ENCODE results near the gene TMEM222. TPM values are rescaled to one million over a fixed set of nuclear protein-coding genes. Genes with fewer than 3 reads are reported as not detected.
A peak's percentile ranks its signal among the peaks of the same experiment; 100 is the strongest.

Gene TMEM222
- total RNA-seq, 1 experiment from 2014 or later: 57.4 TPM

- H3K27ac ChIP-seq (ENCODE audit: low read length): peak overlapping the region; percentile 90
- intact Hi-C loops (cut with micrococcal nuclease): loop anchor here (1.0 kb wide), 1 partner anchor 93 kb away; the partner anchor contains the start of gene GPR3
- H3K36me3 ChIP-seq (ENCODE audit: low read depth, low read length): peaks cover 8% of the 10 kb centered on the region; the same call in 1 of the 2 replicates
- TF ChIP-seq EZH2phosphoT487 (IDR thresholded peaks at IDR 0.05; ENCODE audit: borderline replicate concordance, low read length): no peak
- TF ChIP-seq EZH2 (IDR thresholded peaks at IDR 0.05; ENCODE audit: low read length, unreplicated experiment): no peak
- TF ChIP-seq CTCF (conservative IDR thresholded peaks at IDR 0.05; ENCODE audit: low read depth, low read length): no peak
- POLR2A ChIA-PET (ENCODE audit: unreplicated experiment): interaction anchor here (0.5 kb wide), 1 partner anchor 40 kb away, joined by 3 read pairs; no protein-coding TSS in a partner anchor
- TSS peak; percentile 82 for BruUV-seq (replicated peaks)
- CTCF ChIA-PET: interaction anchor here (0.5 to 2.4 kb wide), 11 partner anchors 15 to 258 kb away, joined by 3 to 25 read pairs (median 6); partner anchors contain the start of gene MAP3K6
- no peak for ATAC-seq
- no peaks in the 10 kb centered on the region for H3K9me3 ChIP-seq (ENCODE audit: low read length)
- peaks cover 21% of the 10 kb centered on the region for H3K4me1 ChIP-seq (ENCODE audit: insufficient read depth, low read length)
- no peaks in the 10 kb centered on the region for H3K27me3 ChIP-seq (ENCODE audit: low read length)
- peak overlapping the region; percentile 74 for H3K4me2 ChIP-seq (ENCODE audit: low read length)
- peak overlapping the region; percentile 41; the same call in 1 of the 2 replicates for H3K9ac ChIP-seq (ENCODE audit: low read length)
- H3K9me2 ChIP-seq (replicated peaks; ENCODE audit: low read length): no peaks in the 10 kb centered on the region
- no peaks in the 10 kb centered on the region for H4K20me1 ChIP-seq (ENCODE audit: low read length)
- no peaks in the 10 kb centered on the region for H3F3A ChIP-seq (ENCODE audit: low read length, unreplicated experiment)
- H3K79me2 ChIP-seq (ENCODE audit: low read length): no peaks in the 10 kb centered on the region
- peak; percentile 27 for DNase-seq
- H2AFZ ChIP-seq (ENCODE audit: low read length): peak overlapping the region; percentile 66
- H3K4me3 ChIP-seq (ENCODE audit: low read length): peak overlapping the region; percentile 29; the same call in 1 of the 2 replicates
Observed at GRCh38 chr1:27298632-27299384, 23.2 kb upstream of the TMEM222 start.

DNA sequence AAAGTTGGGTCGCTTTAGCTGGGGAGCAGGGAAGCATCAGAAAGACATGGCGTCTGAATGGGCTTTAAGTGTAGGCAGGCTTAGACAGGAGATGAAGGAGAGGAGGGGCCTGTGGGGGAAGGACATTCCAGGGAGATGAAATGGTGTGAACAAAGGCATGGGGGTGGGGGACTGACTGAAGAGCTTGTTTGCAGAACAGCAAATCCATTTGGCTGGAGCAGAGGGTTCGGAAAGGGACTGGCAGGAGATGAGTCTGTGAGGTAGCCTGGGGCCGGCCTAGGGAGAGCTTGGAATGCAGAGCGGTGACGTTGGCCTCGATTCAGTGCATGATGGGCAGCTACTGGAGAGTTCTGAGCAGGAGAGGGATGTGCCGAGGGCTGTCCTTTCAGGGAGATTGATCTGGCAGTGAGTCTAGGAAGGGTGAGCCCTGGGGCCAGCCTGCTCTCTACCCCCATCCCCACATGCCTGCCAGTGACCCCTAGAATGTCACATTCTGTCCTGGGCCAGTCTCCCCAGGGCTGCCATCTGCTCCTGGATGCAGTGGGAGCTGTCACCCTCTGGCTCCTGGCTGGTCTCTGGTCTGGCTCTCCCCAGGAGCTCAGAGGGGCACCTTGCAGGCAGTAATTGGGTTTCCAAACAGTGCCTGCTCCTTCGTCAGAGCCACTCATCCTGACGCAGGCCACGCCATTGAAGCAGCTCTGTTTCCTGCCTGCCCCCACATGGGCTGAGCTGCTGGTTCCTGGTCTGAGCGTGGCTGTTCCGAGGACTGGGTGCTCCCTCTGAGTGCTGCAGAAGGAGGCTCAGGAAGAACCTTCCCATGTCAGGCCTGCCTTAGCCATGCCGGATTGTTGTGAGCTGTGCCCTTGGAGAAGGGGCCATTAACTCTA, 22.3 kb upstream of the TMEM222 start:
- DNase-seq (peak; percentile 98), ATAC-seq (peak; percentile 92)
- Histone ChIP-seq H3K9ac (ENCODE audit: low read length) (peak overlapping the region; percentile 47), H3K27me3 (ENCODE audit: low read length) (no peaks in the 10 kb centered on the region), H3K9me2 (replicated peaks; ENCODE audit: low read length) (no peaks in the 10 kb centered on the region), H3K4me3 (ENCODE audit: low read length) (peak overlapping the region; percentile 29; the same call in 1 of the 2 replicates), H3F3A (ENCODE audit: low read length, unreplicated experiment) (no peaks in the 10 kb centered on the region), H3K36me3 (ENCODE audit: low read depth, low read length) (peaks cover 8% of the 10 kb centered on the region; the same call in 1 of the 2 replicates), H3K4me1 (ENCODE audit: insufficient read depth, low read length) (peaks cover 21% of the 10 kb centered on the region), H3K27ac (ENCODE audit: low read length) (peak overlapping the region; percentile 90), H3K9me3 (ENCODE audit: low read length) (no peaks in the 10 kb centered on the region), H2AFZ (ENCODE audit: low read length) (peak overlapping the region; percentile 66), H4K20me1 (ENCODE audit: low read length) (no peaks in the 10 kb centered on the region), H3K79me2 (ENCODE audit: low read length) (no peaks in the 10 kb centered on the region), H3K4me2 (ENCODE audit: low read length) (peak overlapping the region; percentile 74)
- CTCF ChIA-PET: interaction anchor here (0.5 to 2.4 kb wide), 15 partner anchors 27 to 370 kb away, joined by 3 to 25 read pairs (median 4); partner anchors contain the start of gene MAP3K6
- intact Hi-C loops (cut with micrococcal nuclease): loop anchor here (1.0 to 10.0 kb wide), 3 partner anchors 43 to 305 kb away; partner anchors contain the start of genes AHDC1, GPR3 and SYTL1
- POLR2A ChIA-PET (ENCODE audit: unreplicated experiment): interaction anchor here (0.5 to 0.7 kb wide), 2 partner anchors 39 to 955 kb away, joined by 3 to 4 read pairs; no protein-coding TSS in a partner anchor
- TSS peak; percentile 30 for BruUV-seq (replicated peaks)
- TF ChIP-seq EZH2 (IDR thresholded peaks at IDR 0.05; ENCODE audit: low read length, unreplicated experiment) (no peak), CTCF (conservative IDR thresholded peaks at IDR 0.05; ENCODE audit: low read depth, low read length) (no peak), EZH2phosphoT487 (IDR thresholded peaks at IDR 0.05; ENCODE audit: borderline replicate concordance, low read length) (no peak)

Measured in PC-3 (cell line).